ENCODE data around the gene CLDN25. TPM values are rescaled to one million over a fixed set of nuclear protein-coding genes. Genes with fewer than 3 reads are reported as not detected.

CLDN25 gene
- total RNA-seq, 1 donor from 2014 or later: not detected

DNA sequence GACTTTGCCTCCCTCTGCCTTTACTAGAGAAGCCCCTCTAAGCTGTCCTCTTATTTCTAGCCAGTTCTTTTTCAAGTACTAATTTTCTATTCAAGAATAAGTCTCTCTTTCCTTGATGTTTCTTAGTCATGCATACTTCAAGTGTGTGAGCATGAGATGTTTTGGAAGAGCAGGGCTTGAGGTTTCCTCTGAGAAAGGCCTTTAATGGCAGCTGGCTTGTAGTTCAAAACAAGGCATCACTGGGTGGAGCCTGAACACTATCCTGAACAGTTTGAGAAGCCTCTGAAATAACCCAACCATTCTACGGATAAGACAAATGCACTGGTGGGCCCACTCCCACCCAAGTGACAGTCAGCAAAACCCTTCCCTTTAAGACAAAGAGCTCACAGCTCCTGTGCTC lies 37.6 kb downstream of the CLDN25 start:
- Mint-ChIP-seq H3K4me3 (ENCODE audit: unreplicated experiment) (no peak overlapping the region), H3K36me3 (ENCODE audit: low read depth, unreplicated experiment) (peaks cover 15% of the 10 kb centered on the region), H3K9me3 (ENCODE audit: unreplicated experiment) (no peaks in the 10 kb centered on the region), H3K4me1 (ENCODE audit: low read depth, unreplicated experiment) (peaks cover 22% of the 10 kb centered on the region), H3K27me3 (ENCODE audit: low read depth, unreplicated experiment) (no peaks in the 10 kb centered on the region), H3K27ac (ENCODE audit: unreplicated experiment) (peak overlapping the region; percentile 59)
- H3K9me3 ChIP-seq (ENCODE audit: insufficient read depth, low read depth, low read length): no peaks in the 10 kb centered on the region
- no peak overlapping the region for H2AFZ ChIP-seq (ENCODE audit: low read depth, low read length)
- no peak overlapping the region for H3K9ac ChIP-seq (ENCODE audit: low read length)
- no peaks in the 10 kb centered on the region for H4K20me1 ChIP-seq (ENCODE audit: insufficient read depth, low read length)
- DNase-seq (ENCODE audit: low read depth): peak; percentile 6
- H3K27ac ChIP-seq (ENCODE audit: low read depth, low read length): no peak overlapping the region
- no peaks in the 10 kb centered on the region for H3K79me2 ChIP-seq (ENCODE audit: insufficient read depth, low read length)
- peaks cover 5% of the 10 kb centered on the region for H3K36me3 ChIP-seq (ENCODE audit: insufficient read depth, low read length)
- no peak overlapping the region for H3K4me2 ChIP-seq (ENCODE audit: low read length)
- H3K4me1 ChIP-seq (ENCODE audit: insufficient read depth, low read length): no peaks in the 10 kb centered on the region
- TF ChIP-seq EZH2 (IDR thresholded peaks at IDR 0.05; ENCODE audit: insufficient read depth, low read length) (no peak), CTCF (IDR thresholded peaks at IDR 0.05; ENCODE audit: insufficient read depth, low read depth, low read length) (no peak)
- FAIRE-seq: no peak
- H3K27me3 ChIP-seq (ENCODE audit: insufficient read depth, low read length): no peaks in the 10 kb centered on the region
- no peak overlapping the region for H3K4me3 ChIP-seq (ENCODE audit: insufficient read depth, low read depth, low read length)

GRCh38 chr11:113817626-113818025 lies 38.0 kb downstream of the CLDN25 start:
- Histone ChIP-seq H3K9me3 (ENCODE audit: insufficient read depth, low read depth, low read length) (no peaks in the 10 kb centered on the region), H3K79me2 (ENCODE audit: insufficient read depth, low read length) (no peaks in the 10 kb centered on the region), H3K36me3 (ENCODE audit: insufficient read depth, low read length) (no peaks in the 10 kb centered on the region), H2AFZ (ENCODE audit: low read depth, low read length) (no peak overlapping the region), H3K27ac (ENCODE audit: low read depth, low read length) (no peak overlapping the region), H3K4me3 (ENCODE audit: insufficient read depth, low read depth, low read length) (no peak overlapping the region), H4K20me1 (ENCODE audit: insufficient read depth, low read length) (no peaks in the 10 kb centered on the region), H3K4me1 (ENCODE audit: insufficient read depth, low read length) (no peaks in the 10 kb centered on the region), H3K4me2 (ENCODE audit: low read length) (no peak overlapping the region), H3K27me3 (ENCODE audit: insufficient read depth, low read length) (no peaks in the 10 kb centered on the region), H3K9ac (ENCODE audit: low read length) (no peak overlapping the region)
- TF ChIP-seq CTCF (IDR thresholded peaks at IDR 0.05; ENCODE audit: insufficient read depth, low read depth, low read length) (no peak), EZH2 (IDR thresholded peaks at IDR 0.05; ENCODE audit: insufficient read depth, low read length) (no peak)
- H3K9me3 Mint-ChIP-seq (ENCODE audit: unreplicated experiment): no peaks in the 10 kb centered on the region
- no peak overlapping the region for H3K4me3 Mint-ChIP-seq (ENCODE audit: unreplicated experiment)
- H3K27ac Mint-ChIP-seq (ENCODE audit: unreplicated experiment): peak overlapping the region; percentile 59
- DNase-seq (ENCODE audit: low read depth) (no peak), FAIRE-seq (no peak)
- H3K27me3 Mint-ChIP-seq (ENCODE audit: low read depth, unreplicated experiment): no peaks in the 10 kb centered on the region
- H3K36me3 Mint-ChIP-seq (ENCODE audit: low read depth, unreplicated experiment): peaks cover 14% of the 10 kb centered on the region
- peaks cover 20% of the 10 kb centered on the region for H3K4me1 Mint-ChIP-seq (ENCODE audit: low read depth, unreplicated experiment)

- FAIRE-seq (no peak), DNase-seq (ENCODE audit: low read depth) (no peak)
- Histone ChIP-seq H3K9ac (ENCODE audit: low read length) (no peak overlapping the region), H3K27me3 (ENCODE audit: insufficient read depth, low read length) (no peaks in the 10 kb centered on the region), H3K27ac (ENCODE audit: low read depth, low read length) (no peak overlapping the region), H3K4me2 (ENCODE audit: low read length) (no peak overlapping the region), H3K4me3 (ENCODE audit: insufficient read depth, low read depth, low read length) (no peak overlapping the region), H3K9me3 (ENCODE audit: insufficient read depth, low read depth, low read length) (no peaks in the 10 kb centered on the region), H2AFZ (ENCODE audit: low read depth, low read length) (no peak overlapping the region), H4K20me1 (ENCODE audit: insufficient read depth, low read length) (no peaks in the 10 kb centered on the region), H3K79me2 (ENCODE audit: insufficient read depth, low read length) (no peaks in the 10 kb centered on the region), H3K36me3 (ENCODE audit: insufficient read depth, low read length) (no peaks in the 10 kb centered on the region), H3K4me1 (ENCODE audit: insufficient read depth, low read length) (no peaks in the 10 kb centered on the region)
- Mint-ChIP-seq H3K27me3 (ENCODE audit: low read depth, unreplicated experiment) (no peaks in the 10 kb centered on the region), H3K27ac (ENCODE audit: unreplicated experiment) (no peak overlapping the region), H3K9me3 (ENCODE audit: unreplicated experiment) (no peaks in the 10 kb centered on the region), H3K4me3 (ENCODE audit: unreplicated experiment) (no peak overlapping the region), H3K36me3 (ENCODE audit: low read depth, unreplicated experiment) (peaks cover 18% of the 10 kb centered on the region), H3K4me1 (ENCODE audit: low read depth, unreplicated experiment) (peaks cover 15% of the 10 kb centered on the region)
- TF ChIP-seq CTCF (IDR thresholded peaks at IDR 0.05; ENCODE audit: insufficient read depth, low read depth, low read length) (no peak), EZH2 (IDR thresholded peaks at IDR 0.05; ENCODE audit: insufficient read depth, low read length) (no peak)
These were observed 38.8 kb downstream of the CLDN25 start for GRCh38 chr11:113818426-113818825.

Measured in astrocyte (in vitro differentiated cells and primary cell).